Nucleus accumbens (tissue), 56 donors: Measurements from ENCODE around the gene STRN4.

Experiments used
- DNase-seq, 56 donors: peaks; one replicate each; lab custom pipeline; 2025; lab: John Stamatoyannopoulos, UW

Gene STRN4

GRCh38 chr19:46691948-46692347 lies 54.3 kb downstream of the STRN4 start:
- no peak for DNase-seq

GRCh38 chr19:46691104-46691503 lies 55.1 kb downstream of the STRN4 start:
- no peak for DNase-seq

GRCh38 chr19:46689358-46689757 lies 56.9 kb downstream of the STRN4 start:
- DNase-seq, result no peak

GRCh38 chr19:46687438-46688145 lies 58.7 kb downstream of the STRN4 start:
- DNase-seq, result no peak

- no peak for DNase-seq
These were observed 61.1 kb downstream of the STRN4 start for GRCh38 chr19:46685189-46685588.

GRCh38 chr19:46678110-46678732 lies 68.0 kb downstream of the STRN4 start:
- DNase-seq, result peak in 1 of 56 donors; percentile 4

GRCh38 chr19:46674416-46675178 lies 71.7 kb downstream of the STRN4 start:
- peak in 3 of 56 donors; percentile 9 to 27 (median 16) for DNase-seq

GRCh38 chr19:46670813-46671212 lies 75.4 kb downstream of the STRN4 start:
- no peak for DNase-seq
